Measurements from ENCODE around the gene ST8SIA4.

ST8SIA4 gene

DNA sequence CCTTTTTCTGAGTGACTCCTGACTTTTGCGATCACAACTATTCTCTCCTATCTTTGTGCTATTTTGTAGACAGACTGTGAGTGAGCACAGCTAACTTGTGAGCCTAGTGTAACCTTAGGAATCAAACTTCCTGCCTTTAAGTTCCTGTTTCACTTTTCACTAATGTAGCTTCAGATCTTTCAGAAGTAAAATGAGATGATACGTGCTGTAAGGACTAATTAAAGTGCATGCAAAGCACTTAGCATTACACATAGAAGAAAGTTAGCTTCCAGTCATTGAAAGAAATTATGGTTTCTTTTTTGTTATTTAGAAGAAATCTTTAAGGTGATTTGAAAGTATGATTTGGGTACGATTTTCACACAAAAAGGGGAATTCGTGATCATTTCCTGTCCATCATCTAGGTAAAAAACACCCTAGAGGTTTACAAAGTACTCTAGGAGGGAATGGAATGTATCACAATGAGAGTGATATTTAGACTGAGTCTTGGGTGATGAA is 122.7 kb downstream of the ST8SIA4 start:
- H3K27me3 ChIP-seq (replicated peaks; ENCODE audit: insufficient read depth, low read length): no peaks in the 10 kb centered on the region
- peak overlapping the region; percentile 88 for H3K27ac ChIP-seq (ENCODE audit: low read length)
- H3K4me2 ChIP-seq (ENCODE audit: low read depth, low read length): peak overlapping the region; percentile 88
- TF ChIP-seq EZH2 (optimal IDR thresholded peaks at IDR 0.05; ENCODE audit: low read depth, low read length) (no peak), EZH2phosphoT487 (IDR thresholded peaks at IDR 0.05; ENCODE audit: low read length) (no peak)
- TF ChIP-seq, protein P1, sequence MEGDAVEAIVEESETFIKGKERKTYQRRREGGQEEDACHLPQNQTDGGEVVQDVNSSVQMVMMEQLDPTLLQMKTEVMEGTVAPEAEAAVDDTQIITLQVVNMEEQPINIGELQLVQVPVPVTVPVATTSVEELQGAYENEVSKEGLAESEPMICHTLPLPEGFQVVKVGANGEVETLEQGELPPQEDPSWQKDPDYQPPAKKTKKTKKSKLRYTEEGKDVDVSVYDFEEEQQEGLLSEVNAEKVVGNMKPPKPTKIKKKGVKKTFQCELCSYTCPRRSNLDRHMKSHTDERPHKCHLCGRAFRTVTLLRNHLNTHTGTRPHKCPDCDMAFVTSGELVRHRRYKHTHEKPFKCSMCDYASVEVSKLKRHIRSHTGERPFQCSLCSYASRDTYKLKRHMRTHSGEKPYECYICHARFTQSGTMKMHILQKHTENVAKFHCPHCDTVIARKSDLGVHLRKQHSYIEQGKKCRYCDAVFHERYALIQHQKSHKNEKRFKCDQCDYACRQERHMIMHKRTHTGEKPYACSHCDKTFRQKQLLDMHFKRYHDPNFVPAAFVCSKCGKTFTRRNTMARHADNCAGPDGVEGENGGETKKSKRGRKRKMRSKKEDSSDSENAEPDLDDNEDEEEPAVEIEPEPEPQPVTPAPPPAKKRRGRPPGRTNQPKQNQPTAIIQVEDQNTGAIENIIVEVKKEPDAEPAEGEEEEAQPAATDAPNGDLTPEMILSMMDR (IDR thresholded peaks at IDR 0.05; ENCODE audit: low read length): no peak
- H3F3A ChIP-seq (ENCODE audit: insufficient read depth, low read length): peaks cover 31% of the 10 kb centered on the region
- peaks cover 37% of the 10 kb centered on the region for H3K4me1 ChIP-seq (ENCODE audit: low read length)
- peak; percentile 73 for DNase-seq
- no peaks in the 10 kb centered on the region for H3K9me3 ChIP-seq (replicated peaks; ENCODE audit: insufficient read depth, low read length)
- H3K9me2 ChIP-seq (replicated peaks; ENCODE audit: insufficient read depth, low read length): no peaks in the 10 kb centered on the region
- H3K36me3 ChIP-seq (replicated peaks; ENCODE audit: insufficient read depth, low read length): no peaks in the 10 kb centered on the region
- H3K9ac ChIP-seq (ENCODE audit: low read length): peak overlapping the region; percentile 56
- peak overlapping the region; percentile 56 for H3K4me3 ChIP-seq (ENCODE audit: low read length)
- H4K20me1 ChIP-seq (ENCODE audit: insufficient read depth, low read length): no peaks in the 10 kb centered on the region
- H2AFZ ChIP-seq (ENCODE audit: low read length): peak overlapping the region; percentile 74
- H3K79me2 ChIP-seq (ENCODE audit: low read length): no peaks in the 10 kb centered on the region

DNA sequence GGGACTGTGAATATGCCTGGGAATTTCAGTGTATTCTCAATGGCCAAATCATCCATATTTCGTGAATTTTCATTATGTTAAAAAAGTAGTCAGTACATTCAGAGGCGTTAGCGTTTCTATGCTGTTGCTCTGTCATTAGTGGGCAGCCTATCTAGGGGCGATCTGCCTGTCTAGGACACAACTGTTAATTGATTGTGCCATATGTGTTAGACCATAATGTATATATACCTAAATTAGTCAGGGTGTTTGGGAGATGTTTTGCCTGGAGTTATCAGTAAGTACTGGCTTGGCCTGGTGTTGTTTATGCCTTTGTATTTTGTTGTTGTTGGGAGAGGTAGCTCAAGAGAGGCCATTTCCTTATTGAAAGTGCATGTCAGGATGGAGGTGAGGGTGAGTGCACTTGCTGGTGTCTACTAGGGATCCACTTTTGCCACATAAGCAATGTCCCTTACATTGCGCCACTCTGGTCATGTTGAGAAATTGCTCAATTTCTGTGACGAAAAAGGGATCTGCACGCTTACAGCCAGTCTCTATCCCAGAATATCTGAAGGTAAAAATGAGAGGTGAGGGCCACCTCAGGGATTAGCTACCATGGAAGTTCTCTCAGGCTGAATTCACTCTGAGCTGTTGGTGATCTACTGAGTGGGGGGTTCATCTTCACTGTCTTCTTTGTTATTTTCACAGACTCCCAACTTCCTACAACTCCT is 123.3 kb downstream of the ST8SIA4 start:
- DNase-seq: peak; percentile 65
- H3K27ac ChIP-seq (ENCODE audit: low read length): peak overlapping the region; percentile 88

DNA sequence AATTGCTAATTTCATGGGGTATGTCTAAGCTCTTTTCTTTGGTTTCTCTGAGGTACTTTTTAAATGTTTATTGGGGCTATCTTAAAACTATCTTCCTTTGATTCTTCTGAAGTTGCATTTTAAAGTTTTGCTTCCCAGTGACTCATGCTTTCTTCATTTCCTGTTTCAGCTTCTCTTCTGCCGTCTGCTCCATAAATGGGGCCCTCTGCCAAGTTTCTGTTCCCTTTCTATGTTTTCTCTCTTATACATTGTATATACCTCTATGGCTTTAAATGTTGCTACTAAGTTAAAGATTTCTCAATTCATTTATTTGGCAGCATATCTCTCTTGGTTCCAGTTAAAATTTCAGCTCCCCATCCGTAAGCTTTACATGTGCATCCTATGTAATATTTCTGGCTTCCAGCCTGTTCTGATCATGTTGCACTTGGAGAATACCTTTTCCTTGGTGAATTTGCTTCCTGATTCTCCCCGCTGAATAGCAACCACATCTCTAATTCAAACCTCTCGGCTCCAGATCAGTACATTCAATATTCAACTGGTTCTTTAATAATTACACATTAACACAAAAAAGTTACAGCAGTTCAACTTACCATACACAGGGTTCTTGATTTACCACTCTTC is 125.3 kb downstream of the ST8SIA4 start:
- peak overlapping the region; percentile 46 for H3K4me2 ChIP-seq (ENCODE audit: low read depth, low read length)
- peak; percentile 31 for DNase-seq

More for the DNA sequence above, 123.3 kb downstream of the ST8SIA4 start:
- Histone ChIP-seq H3K79me2 (ENCODE audit: low read length) (no peaks in the 10 kb centered on the region), H3K9me2 (replicated peaks; ENCODE audit: insufficient read depth, low read length) (no peaks in the 10 kb centered on the region), H3K36me3 (replicated peaks; ENCODE audit: insufficient read depth, low read length) (no peaks in the 10 kb centered on the region), H3K4me2 (ENCODE audit: low read depth, low read length) (peak overlapping the region; percentile 88), H3K27me3 (replicated peaks; ENCODE audit: insufficient read depth, low read length) (no peaks in the 10 kb centered on the region), H3K4me1 (ENCODE audit: low read length) (peaks cover 37% of the 10 kb centered on the region), H3K9ac (ENCODE audit: low read length) (peak overlapping the region; percentile 56), H3K9me3 (replicated peaks; ENCODE audit: insufficient read depth, low read length) (no peaks in the 10 kb centered on the region), H3F3A (ENCODE audit: insufficient read depth, low read length) (peaks cover 31% of the 10 kb centered on the region), H3K4me3 (ENCODE audit: low read length) (peak overlapping the region; percentile 56), H4K20me1 (ENCODE audit: insufficient read depth, low read length) (no peaks in the 10 kb centered on the region), H2AFZ (ENCODE audit: low read length) (peak overlapping the region; percentile 74)
- TF ChIP-seq EZH2 (optimal IDR thresholded peaks at IDR 0.05; ENCODE audit: low read depth, low read length) (no peak), EZH2phosphoT487 (IDR thresholded peaks at IDR 0.05; ENCODE audit: low read length) (no peak)
- TF ChIP-seq, protein P1 (IDR thresholded peaks at IDR 0.05; ENCODE audit: low read length): peak; percentile 28

More for the DNA sequence above, 125.3 kb downstream of the ST8SIA4 start:
- Histone ChIP-seq H3F3A (ENCODE audit: insufficient read depth, low read length) (peaks cover 31% of the 10 kb centered on the region), H3K9me2 (replicated peaks; ENCODE audit: insufficient read depth, low read length) (no peaks in the 10 kb centered on the region), H3K9me3 (replicated peaks; ENCODE audit: insufficient read depth, low read length) (no peaks in the 10 kb centered on the region), H3K36me3 (replicated peaks; ENCODE audit: insufficient read depth, low read length) (no peaks in the 10 kb centered on the region), H3K4me3 (ENCODE audit: low read length) (no peak overlapping the region), H3K9ac (ENCODE audit: low read length) (no peak overlapping the region), H3K27ac (ENCODE audit: low read length) (peak overlapping the region; percentile 38; the same call in 1 of the 2 replicates), H3K4me1 (ENCODE audit: low read length) (peaks cover 37% of the 10 kb centered on the region), H3K27me3 (replicated peaks; ENCODE audit: insufficient read depth, low read length) (no peaks in the 10 kb centered on the region), H4K20me1 (ENCODE audit: insufficient read depth, low read length) (no peaks in the 10 kb centered on the region), H3K79me2 (ENCODE audit: low read length) (no peaks in the 10 kb centered on the region), H2AFZ (ENCODE audit: low read length) (no peak overlapping the region)
- no peak for TF ChIP-seq EZH2 (optimal IDR thresholded peaks at IDR 0.05; ENCODE audit: low read depth, low read length)
- no peak for TF ChIP-seq EZH2phosphoT487 (IDR thresholded peaks at IDR 0.05; ENCODE audit: low read length)
- TF ChIP-seq, protein P1 (IDR thresholded peaks at IDR 0.05; ENCODE audit: low read length): no peak
